GM21786 (cell line): ENCODE results near the gene TBX6.

Experiments used
- ATAC-seq: cut with Tn5 transposase; IDR thresholded peaks from one replicate; pipeline ENCODE4 v1.9.1; 2021; ENCODE audit not compliant: unreplicated experiment

Gene TBX6

DNA sequence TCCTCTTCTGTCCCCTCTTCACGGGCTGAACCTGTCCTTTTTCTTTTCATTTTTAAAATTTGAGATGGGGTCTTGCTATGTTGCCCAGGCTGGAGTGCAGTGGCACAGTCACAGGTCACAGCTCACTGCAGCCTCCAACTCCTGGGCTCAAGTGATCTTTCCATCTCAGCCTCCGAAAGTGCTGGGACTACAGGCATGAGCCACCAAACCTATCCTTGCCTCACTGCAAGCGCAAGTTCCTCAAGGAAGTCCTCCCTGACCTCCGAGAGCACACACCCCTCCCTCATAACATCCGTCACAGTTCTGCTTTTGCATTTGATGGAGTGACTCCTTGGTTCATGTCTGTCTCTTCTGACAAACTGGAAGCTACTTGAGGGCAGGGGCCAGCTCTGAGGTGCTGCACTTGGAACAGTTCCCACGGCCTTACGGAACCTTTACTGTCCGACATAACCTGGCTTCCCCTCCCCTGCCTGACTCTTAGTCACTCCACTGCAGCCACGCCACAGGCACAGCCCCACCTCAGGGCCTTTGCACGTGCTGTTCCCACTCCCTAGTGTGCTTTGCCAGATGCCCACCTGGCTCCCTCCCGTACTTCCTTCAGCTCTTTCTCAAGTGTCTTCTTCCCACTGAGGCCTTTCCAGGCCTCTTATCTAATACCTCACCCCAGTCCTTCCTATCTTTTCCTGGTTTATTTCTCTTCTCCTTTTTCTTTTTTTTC is 4.4 kb downstream of the TBX6 start:
- no peak for ATAC-seq

- ATAC-seq = no peak
These were observed 5.2 kb downstream of the TBX6 start for GRCh38 chr16:30086291-30087140.

GRCh38 chr16:30085820-30086219 is 5.9 kb downstream of the TBX6 start:
- ATAC-seq = no peak

DNA sequence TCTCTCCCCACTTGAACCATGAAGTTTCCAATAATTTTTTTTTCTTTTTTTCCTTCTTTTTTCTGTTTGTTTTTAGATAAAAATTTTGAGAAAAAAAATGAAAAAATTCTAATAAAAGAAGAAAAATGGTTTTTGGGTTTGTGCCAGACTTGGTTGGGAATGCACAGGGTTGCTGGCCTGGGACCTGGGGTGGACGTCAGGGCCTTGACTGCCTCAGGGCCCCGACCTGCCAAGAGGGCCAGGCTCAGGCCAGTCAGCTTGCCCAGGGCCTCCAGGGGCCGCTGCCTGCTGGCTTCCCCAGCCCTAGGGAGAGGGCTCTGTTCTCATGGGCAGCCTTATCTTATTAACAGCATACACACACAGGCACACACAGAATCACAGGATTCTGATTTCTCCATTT is 6.5 kb downstream of the TBX6 start:
- ATAC-seq = no peak

DNA sequence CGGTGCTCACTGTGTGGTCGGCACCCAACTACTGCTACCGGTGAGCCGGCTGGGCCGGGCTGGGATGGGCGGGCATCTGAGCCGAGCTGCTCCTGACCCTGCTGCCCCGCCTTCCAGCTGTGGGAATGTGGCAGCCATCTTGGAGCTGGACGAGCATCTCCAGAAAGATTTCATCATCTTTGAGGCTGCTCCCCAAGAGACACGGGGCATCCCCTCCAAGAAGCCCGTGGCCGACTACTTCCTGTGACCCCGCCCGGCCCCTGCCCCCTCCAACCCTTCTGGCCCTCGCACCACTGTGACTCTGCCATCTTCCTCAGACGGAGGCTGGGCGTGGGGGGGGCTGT is 6.9 kb downstream of the TBX6 start:
- ATAC-seq = no peak

- ATAC-seq = no peak
These were observed 7.5 kb downstream of the TBX6 start for GRCh38 chr16:30084096-30084815.

- no peak for ATAC-seq
These were observed 8.3 kb downstream of the TBX6 start for GRCh38 chr16:30083216-30084055.

DNA sequence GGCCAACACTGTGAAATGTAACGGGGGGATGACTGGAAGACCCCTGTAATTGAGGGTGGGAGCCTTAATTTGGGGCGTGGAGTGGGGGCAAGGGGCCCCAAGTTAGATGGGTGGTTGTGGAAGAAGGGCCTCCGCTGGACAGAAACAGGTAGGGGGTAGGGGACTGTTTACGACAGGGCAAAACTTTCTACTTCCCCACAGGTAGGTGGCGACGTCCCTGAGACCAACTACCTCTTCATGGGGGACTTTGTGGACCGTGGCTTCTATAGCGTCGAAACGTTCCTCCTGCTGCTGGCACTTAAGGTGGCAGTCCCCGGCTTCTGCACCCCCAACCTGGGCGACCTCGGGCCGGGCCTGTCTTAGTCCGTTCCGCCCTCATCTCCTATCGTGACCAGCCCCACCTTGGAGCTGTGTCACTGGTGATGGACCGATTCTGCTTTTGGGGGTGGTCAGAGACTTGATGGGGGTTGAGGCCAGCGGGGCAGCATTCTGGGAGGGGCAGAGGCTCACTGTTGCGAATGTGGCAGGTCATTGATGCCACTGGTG is 9.1 kb downstream of the TBX6 start:
- no peak for ATAC-seq

GRCh38 chr16:30079480-30079879 is 12.2 kb downstream of the TBX6 start:
- ATAC-seq = no peak

DNA sequence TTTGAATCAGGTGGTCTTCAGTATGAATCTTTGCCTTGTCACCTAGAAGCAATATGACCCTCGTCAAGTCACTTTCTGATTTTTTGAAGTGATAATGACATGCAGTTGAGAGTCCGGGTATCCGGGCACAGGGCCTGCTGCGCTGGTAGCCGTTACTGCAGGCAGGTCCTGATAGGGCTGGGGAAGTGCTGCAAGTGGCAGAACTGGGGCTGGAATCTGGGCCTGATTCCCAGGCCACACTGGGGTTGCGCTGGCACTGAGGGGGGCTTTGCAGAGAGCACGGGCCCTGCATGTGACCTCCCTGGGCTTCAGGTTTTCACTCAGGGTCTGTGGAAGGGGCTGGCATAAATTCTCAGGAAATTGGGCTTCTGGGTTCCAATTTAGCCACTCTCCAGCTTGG is 13.0 kb downstream of the TBX6 start:
- ATAC-seq = no peak

DNA sequence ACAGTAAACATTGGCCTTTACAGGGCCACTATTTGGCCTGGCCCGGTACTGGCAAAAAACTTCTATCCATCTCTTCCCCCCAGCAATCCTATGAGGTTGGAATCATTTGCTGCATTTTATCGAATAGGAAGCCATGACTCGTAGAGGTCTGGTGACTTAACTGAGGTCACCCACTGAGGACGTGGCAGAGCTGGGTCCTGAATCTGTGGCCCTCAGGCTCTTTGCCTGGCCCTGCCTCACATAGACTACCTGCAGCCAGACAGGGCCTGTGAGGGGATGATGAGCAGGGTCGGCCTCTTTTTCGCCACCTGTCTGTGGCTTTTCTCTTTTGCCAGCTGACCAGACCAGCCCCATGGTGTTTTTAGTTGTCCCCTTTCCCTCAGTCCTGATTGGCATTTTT is 14.1 kb downstream of the TBX6 start:
- ATAC-seq = no peak

DNA sequence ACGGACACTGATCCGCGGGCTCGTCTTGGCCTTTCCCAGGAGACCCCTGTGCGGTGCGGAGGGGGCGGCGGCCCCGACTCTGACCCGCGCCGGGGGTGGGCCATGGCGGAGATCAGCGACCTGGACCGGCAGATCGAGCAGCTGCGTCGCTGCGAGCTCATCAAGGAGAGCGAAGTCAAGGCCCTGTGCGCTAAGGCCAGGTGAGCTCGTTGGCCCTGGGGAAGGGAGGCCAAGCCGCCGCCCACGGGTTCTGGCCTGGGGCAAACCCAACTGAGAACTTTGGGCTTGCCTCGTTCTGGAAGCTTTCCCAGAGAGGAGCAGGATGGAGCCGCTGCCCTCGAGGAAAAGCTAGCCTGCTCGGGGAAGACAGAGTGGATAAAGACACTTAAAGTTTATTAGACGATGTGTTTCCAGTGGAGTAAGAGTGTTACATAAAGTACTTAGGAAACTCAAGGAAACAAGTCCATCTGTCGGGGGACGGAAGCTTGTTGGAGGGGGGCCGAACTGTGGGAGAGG is 15.4 kb downstream of the TBX6 start:
- ATAC-seq = no peak

DNA sequence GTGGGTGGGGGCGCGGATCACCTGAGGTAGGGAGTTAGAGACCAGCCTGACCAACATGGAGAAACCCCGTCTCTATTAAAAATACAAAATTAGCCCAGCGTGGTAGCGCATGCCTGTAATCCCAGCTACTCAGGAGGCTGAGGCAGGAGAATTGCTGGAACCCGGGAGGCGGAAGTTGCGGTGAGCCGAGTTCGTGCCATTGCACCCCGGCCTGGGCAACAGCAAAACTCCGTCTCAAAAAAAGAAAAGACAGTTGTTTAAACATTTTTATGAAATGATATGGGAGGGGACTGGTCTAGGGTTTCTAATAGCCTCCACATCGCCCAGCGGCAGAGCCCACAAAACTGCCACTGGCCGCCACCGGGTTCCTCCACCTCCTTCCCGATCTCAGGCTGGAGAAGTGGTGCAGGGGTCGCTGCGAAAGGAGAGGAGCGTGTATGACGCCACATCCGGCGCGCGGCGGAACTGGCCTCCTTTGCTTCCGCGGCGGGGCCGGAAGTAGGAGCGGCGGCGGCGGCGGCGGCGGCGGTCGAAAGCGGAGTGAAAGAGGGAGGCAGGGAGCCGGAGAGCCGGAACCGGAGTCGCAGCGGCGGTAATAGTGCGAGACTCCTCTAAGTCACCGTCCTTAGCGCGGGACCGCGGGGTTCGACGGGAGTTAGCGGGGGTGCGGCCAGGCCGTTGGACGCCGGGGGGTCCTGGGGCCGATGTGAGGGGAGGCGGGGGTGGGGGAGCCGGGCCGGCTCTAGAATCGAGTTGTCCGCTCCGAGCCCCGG is 16.0 kb downstream of the TBX6 start, which contains the start of gene PPP4C:
Gene PPP4C (plus strand): TSS at position 492 of the 773 bp plus-strand sequence. CDS start 384 bp downstream, outside the sequence.
- peak; percentile 69 for ATAC-seq

DNA sequence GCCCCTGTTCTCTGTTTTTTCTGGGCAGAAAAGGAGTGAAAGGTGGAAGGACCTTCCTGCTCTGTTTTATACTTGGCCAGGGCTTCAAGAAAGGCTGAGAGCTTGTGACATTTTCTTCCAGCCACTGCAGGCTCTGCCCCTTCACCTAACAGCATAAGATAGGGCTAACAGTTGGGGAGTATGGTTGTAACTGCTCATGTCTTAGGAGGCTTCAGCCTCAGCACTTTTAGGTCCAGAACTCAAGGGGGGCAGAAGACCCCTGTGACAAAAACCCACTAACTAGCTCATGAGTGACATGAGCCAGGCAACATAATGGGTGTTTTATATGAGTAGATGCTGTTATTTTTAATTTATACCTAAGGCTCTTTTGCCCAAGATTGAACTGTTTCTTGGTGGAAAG is 21.2 kb downstream of the TBX6 start:
- no peak for ATAC-seq

DNA sequence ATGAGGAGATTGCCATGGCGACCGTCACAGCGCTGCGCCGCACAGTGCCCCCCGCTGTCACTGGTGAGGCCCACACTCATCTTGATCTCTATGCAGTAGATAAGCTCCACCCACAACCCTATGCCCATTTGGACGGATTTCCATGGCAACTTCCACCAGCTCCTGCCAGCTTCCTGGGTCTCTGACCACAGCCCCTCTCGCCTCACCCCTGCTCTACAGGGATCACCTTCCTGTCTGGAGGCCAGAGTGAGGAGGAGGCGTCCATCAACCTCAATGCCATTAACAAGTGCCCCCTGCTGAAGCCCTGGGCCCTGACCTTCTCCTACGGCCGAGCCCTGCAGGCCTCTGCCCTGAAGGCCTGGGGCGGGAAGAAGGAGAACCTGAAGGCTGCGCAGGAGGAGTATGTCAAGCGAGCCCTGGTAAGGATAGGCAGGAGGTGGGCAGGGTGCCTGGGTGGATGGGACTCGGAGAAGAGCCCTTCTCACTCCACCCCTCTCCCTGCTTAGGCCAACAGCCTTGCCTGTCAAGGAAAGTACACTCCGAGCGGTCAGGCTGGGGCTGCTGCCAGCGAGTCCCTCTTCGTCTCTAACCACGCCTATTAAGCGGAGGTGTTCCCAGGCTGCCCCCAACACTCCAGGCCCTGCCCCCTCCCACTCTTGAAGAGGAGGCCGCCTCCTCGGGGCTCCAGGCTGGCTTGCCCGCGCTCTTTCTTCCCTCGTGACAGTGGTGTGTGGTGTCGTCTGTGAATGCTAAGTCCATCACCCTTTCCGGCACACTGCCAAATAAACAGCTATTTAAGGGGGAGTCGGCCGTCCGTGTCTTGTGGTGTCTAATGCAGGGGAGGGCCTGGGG is 21.9 kb downstream of the TBX6 start:
- ATAC-seq = no peak

DNA sequence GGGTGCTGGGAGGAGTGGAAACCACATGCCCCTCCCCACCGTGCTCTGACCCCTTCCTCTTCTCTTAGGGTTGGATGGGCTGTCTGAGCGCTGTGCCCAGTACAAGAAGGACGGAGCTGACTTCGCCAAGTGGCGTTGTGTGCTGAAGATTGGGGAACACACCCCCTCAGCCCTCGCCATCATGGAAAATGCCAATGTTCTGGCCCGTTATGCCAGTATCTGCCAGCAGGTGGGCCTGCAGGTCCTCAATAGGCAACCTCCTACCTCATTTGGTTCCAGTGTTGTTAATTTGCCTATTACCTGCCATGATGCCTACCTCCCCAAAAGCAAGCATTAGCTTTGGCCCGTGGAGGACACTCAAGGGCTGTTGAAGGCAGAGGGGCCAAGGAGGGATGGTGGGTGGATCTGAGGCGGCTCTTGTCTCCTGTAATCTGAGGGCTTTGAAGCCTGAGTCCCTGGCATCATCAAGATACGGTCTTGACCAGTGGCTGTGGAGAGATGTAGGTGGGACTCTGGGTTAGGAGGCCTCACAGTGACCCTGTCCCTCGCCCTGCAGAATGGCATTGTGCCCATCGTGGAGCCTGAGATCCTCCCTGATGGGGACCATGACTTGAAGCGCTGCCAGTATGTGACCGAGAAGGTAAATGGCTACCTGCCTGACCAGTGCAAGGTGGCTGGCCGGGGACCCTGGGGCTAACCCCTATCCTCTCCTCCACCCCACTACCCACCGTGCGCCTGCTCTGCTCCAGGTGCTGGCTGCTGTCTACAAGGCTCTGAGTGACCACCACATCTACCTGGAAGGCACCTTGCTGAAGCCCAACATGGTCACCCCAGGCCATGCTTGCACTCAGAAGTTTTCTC is 22.7 kb downstream of the TBX6 start:
- no peak for ATAC-seq

GRCh38 chr16:30068333-30068732 is 23.4 kb downstream of the TBX6 start:
- no peak for ATAC-seq

GRCh38 chr16:30067584-30067916 is 24.2 kb downstream of the TBX6 start:
- ATAC-seq = no peak
